GM19324 (cell line): ENCODE results near the gene NSD1.

Source experiments
- ATAC-seq: cut with Tn5 transposase; IDR thresholded peaks from one replicate; pipeline ENCODE4 v1.9.1; 2021; ENCODE audit warnings: mild to moderate bottlenecking, moderate library complexity; ENCODE audit not compliant: unreplicated experiment, low FRiP score

Gene NSD1

GRCh38 chr5:177270653-177271052, 137.1 kb downstream of the NSD1 start:
- no peak for ATAC-seq

GRCh38 chr5:177271113-177271512, 137.5 kb downstream of the NSD1 start:
- no peak for ATAC-seq

- no peak for ATAC-seq
Measured at GRCh38 chr5:177275883-177276282, 142.3 kb downstream of the NSD1 start.

- no peak for ATAC-seq
Measured at GRCh38 chr5:177276886-177277285, 143.3 kb downstream of the NSD1 start.

- no peak for ATAC-seq
Measured at GRCh38 chr5:177288191-177288590, 154.6 kb downstream of the NSD1 start.

- ATAC-seq = no peak
Measured at GRCh38 chr5:177290816-177291596, 157.4 kb downstream of the NSD1 start.

- ATAC-seq = no peak
Measured at GRCh38 chr5:177291735-177292134, 158.2 kb downstream of the NSD1 start.

GRCh38 chr5:177293819-177294581, 160.4 kb downstream of the NSD1 start:
- ATAC-seq = no peak

GRCh38 chr5:177294632-177295031, 161.1 kb downstream of the NSD1 start:
- no peak for ATAC-seq

GRCh38 chr5:177295924-177296323, 162.4 kb downstream of the NSD1 start:
- ATAC-seq = no peak

- no peak for ATAC-seq
Measured at GRCh38 chr5:177296581-177296980, 163.0 kb downstream of the NSD1 start.

- no peak for ATAC-seq
Measured at GRCh38 chr5:177297922-177298321, 164.3 kb downstream of the NSD1 start.

- ATAC-seq = no peak
Measured at GRCh38 chr5:177299697-177300096, 166.1 kb downstream of the NSD1 start.

GRCh38 chr5:177300236-177300880, 166.8 kb downstream of the NSD1 start:
- no peak for ATAC-seq

GRCh38 chr5:177300951-177301350, 167.4 kb downstream of the NSD1 start:
- no peak for ATAC-seq

- no peak for ATAC-seq
Measured at GRCh38 chr5:177301503-177302165, 168.1 kb downstream of the NSD1 start.

- ATAC-seq = no peak
Measured at GRCh38 chr5:177302354-177303110, 169.0 kb downstream of the NSD1 start.

- ATAC-seq = peak; percentile 67
Measured at GRCh38 chr5:177303121-177303924, 169.8 kb downstream of the NSD1 start, which contains the start of the genes PRELID1 and RAB24. Gene PRELID1, plus strand, starts transcription at chr5:177303799. Its CDS starts 187 bp downstream, at chr5:177303986. Gene RAB24, minus strand, starts transcription at chr5:177303719. Its CDS starts 431 bp downstream, at chr5:177303288.

GRCh38 chr5:177303925-177304391, 170.4 kb downstream of the NSD1 start:
- ATAC-seq = no peak
